GM12864 (cell line): Measurements from ENCODE around the gene CACNA1E.

Experiments
- DNase-seq: peaks from one replicate; pipeline ENCODE4 v3.0.0-alpha.2; 2011; ENCODE audit warnings: low read depth
- H3K4me3 ChIP-seq: 2 replicates; pipeline ENCODE4 v1.5.1; 2011; ENCODE audit warnings: mild to moderate bottlenecking, low read depth, low read length, control low read depth
- CTCF ChIP-seq: IDR thresholded peaks from 2 replicates; pipeline ENCODE4 v1.5.1; 2011; ENCODE audit warnings: low read depth, mild to moderate bottlenecking, moderate library complexity, low read length, control low read depth, inconsistent platforms; ENCODE audit errors: missing control alignments

CACNA1E gene

GRCh38 chr1:181500636-181501035 lies 17.3 kb downstream of the CACNA1E start:
- TF ChIP-seq CTCF = no peak
- DNase-seq = no peak
- no peak overlapping the region for H3K4me3 ChIP-seq

- no peak for DNase-seq
- TF ChIP-seq CTCF = no peak
- no peak overlapping the region for H3K4me3 ChIP-seq
Observed at GRCh38 chr1:181501612-181502011, 18.3 kb downstream of the CACNA1E start.

GRCh38 chr1:181503171-181503810 lies 20.0 kb downstream of the CACNA1E start:
- TF ChIP-seq CTCF = no peak
- DNase-seq = no peak
- no peak overlapping the region for H3K4me3 ChIP-seq

GRCh38 chr1:181504399-181504842 lies 21.1 kb downstream of the CACNA1E start:
- peak overlapping the region; percentile 3; the same call in 1 of the 2 replicates for H3K4me3 ChIP-seq
- DNase-seq = peak; percentile 85
- peak; percentile 78 for TF ChIP-seq CTCF

- no peak for DNase-seq
- no peak for TF ChIP-seq CTCF
- no peak overlapping the region for H3K4me3 ChIP-seq
Observed at GRCh38 chr1:181506563-181507353, 23.4 kb downstream of the CACNA1E start.

- DNase-seq = no peak
- no peak overlapping the region for H3K4me3 ChIP-seq
- no peak for TF ChIP-seq CTCF
Observed at GRCh38 chr1:181508486-181509165, 25.3 kb downstream of the CACNA1E start.
